Activated naive CD4-positive, alpha-beta T cell treated with anti-CD3 and anti-CD28 coated beads, Interleukin-2, amount 50 U/mL, for 16 hours (primary cell): Measurements from ENCODE around the gene BICD1.
"Not testable (repeated sequence)": the region's sequence is repeated elsewhere in the genome, so short reads cannot be mapped to it uniquely, and the experiment has no call there.

Experiments
- DNase-seq: peaks from one replicate; pipeline ENCODE4 v3.0.0-alpha.2; 2020

The BICD1 gene

GRCh38 chr12:32196250-32197198 lies 89.9 kb downstream of the BICD1 start:
- no peak for DNase-seq

DNA sequence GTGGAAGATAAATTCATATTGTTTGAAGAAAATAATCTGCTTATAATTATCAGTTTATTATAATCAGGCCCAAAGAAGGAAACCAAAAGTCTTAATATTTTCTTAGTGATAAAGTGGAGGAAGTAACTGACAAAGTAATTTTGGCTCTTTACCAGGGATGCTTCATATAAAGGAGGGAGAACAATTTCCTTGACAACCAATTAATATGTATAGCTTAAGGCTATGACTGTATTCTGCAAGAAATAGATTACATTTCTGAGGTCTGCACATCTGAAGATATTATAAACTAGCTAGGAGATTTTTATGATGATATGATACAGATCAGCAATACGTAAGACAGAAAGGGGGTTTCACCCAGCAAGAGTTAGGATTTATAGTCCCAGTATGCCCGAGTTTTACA lies 90.8 kb downstream of the BICD1 start:
- DNase-seq, result no peak

GRCh38 chr12:32198555-32198954 lies 91.9 kb downstream of the BICD1 start:
- no peak for DNase-seq

- no peak for DNase-seq
Measured at GRCh38 chr12:32201096-32201495, 94.4 kb downstream of the BICD1 start.

DNA sequence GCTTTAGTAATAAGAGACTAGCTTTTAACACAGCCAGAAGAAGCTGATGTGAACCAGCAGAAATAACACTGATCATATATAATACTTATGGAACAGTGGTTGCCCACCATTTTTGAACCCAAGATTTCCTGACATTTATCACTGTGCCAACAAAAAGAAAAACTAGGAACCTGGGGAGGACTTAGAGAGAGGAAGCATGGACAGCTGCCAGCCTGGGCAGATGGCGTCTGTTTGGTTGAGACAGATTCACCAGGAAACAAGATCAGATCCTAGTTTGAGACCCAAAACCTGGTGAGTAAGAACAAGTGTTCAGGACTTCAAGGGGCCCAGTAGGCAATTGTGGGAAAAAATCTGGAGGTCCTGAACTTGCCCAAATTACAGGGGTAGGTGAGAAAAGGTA lies 95.3 kb downstream of the BICD1 start:
- no peak for DNase-seq

DNA sequence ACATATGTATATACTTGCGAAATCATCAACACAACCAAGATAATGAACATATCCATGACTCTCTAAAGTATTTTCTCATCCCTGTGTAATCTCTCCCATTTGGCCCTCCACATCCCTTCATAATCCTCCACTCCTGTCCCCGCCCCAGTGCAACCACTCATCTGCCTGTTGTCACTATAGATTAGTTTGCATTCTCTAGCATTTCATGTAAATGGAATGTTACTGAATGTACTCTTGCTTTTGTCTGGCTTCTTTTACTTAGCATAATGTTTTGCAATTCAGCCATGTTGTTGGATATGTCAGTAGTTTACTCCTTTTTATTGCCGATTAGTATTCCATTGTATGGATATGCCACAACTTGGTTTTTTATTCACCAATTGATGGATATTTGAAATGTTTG lies 99.1 kb downstream of the BICD1 start:
- no peak for DNase-seq

DNA sequence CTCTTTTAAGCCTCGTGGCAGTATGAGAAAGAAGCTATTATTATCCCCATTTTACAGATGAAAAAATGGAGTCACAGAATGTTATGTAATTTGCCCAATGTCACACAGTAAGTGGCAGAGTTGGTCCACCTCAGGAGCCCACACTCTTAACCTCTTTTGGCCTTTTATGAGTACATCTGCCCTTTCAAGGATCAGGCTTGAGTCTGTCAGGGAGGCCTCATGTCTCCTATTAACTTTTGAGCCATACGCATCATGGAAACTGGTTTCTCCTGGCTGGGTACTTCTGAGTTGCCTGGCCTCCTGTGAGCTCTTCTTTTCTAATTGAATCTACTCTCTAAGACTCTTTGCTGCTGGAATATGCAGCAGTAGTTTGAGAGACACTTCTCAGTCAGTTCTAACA lies 101.7 kb downstream of the BICD1 start:
- DNase-seq, result no peak

DNA sequence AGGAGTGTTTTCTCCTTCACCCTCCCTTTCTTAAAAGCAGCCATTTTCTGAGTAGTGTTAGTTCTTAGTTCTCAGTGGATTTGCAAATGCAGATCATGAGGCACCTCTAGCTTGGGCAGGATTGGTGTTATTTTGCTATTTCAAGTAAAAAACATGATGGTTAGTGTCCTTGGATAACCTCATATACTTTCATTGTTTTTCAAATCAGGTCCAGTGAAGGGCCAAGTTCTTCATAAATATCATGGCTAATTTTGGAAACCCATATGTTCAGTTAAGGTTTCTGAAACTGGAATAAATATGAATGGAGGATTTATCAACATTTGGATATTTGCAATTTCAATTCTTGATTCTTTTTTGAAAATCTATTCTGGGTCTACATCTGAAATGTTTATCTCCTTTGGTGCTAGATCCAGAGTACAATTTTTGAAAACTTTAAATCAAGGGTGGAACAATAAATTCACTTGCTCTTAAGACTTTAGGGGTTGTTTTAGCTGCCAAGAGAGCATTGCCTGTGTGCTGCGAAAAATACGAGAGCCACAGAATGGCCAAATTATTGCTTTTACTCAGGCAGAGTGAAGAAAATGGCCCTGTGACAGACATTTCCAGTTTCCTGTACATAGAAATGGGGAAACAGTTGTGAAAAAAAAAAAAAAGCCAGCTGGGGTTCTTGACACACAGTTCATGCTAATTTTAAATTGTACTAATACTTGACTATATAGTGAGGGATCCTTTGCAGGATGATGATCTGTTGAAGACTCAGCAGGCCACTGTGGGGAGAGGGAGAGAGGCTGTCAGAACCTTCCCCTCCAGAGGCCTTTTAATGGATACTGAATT lies 104.6 kb downstream of the BICD1 start:
- no peak for DNase-seq

DNA sequence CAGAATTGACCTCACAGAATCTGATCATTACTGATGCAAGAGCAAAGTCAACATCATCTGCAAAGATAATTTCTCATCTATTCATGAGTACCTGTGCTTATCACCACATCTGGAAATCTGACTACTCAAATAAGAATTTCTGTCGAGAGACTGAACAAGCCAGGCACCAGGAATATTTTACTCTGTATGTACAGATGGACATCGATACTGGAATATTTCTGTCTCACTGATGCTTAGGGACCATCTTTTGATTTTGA lies 105.2 kb downstream of the BICD1 start:
- DNase-seq, result no peak

GRCh38 chr12:32214723-32215122 lies 108.1 kb downstream of the BICD1 start:
- DNase-seq, result no peak

DNA sequence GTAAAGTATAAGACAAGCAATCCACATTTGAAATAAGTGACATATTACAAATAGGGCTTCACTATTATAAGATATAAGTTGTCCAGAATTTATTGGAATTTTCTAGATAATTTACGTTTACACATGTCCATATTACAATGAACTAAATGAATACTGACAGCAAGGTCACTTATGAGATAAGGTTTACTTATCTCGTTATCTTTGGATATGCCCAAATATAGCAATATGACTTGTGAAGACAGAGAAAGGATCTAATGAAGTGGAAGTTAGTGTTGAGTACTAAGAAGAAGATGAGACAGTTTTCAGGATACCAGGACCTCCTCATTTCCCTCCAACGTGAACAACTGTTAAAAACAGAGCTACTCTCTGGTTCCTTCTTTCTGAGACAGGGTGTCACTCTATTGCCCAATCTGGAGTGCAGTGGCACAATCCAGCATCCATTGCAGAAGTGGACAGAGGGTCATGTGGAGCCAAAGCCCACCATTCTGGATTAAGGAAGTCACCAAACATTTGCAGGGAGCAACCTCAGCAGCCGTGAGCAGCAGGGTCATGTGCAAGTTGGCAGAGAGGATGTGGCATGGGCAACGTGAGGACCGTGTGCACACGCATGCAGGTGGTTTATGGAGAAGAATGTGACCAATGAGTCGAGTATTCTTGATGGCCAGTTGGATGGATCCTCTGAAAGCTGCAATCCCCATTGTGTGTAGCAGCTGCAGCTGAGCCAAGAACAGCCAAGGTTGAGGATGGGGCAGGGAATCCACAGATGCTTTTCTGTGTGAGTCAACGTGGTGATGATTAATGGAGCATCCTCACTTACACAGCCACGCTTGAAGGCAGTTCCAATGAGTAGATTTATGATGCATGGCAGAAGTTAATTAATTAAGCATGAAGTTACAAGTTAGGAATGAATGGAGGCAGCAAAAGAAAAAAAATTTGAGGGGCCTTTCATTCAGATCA lies 111.0 kb downstream of the BICD1 start:
- DNase-seq, result no peak

DNA sequence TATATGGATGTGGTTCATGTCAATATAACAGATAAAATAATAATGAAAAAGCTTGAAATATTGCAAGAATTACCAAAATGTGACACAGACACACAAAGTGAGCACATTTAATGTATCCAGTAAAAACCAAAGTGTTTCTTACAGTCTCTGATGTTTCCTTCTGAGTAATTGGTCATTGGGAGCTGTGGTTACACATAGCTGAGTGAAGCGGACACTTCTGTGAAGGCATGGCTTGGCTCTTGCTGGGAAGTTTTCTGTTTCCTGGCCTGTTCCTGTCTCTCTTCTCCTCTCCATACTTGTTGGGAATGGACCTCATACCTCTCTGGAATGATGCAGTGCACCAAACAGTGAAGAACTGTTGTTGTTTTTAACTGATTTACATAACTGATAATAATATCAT lies 117.3 kb downstream of the BICD1 start:
- no peak for DNase-seq

DNA sequence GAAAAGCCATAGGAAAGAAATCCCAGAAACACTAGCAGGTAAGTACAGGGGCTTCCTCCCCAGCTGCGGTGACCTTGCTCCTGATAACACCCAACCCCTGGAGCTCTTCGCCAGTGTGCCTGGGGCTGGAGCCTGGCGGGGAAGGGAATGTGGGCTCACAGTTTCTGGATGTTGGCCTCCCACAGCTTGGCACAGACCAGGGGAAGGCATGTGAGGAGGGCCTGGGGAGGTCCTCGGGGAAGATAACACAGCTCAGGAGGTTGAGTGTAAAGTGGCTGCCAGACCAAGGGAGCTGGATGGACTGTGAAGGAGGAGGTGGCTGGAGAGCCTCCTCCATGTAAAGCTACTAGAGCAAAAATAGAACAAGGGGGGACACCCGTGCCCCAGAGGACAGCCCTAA lies 120.1 kb downstream of the BICD1 start:
- no peak for DNase-seq

DNA sequence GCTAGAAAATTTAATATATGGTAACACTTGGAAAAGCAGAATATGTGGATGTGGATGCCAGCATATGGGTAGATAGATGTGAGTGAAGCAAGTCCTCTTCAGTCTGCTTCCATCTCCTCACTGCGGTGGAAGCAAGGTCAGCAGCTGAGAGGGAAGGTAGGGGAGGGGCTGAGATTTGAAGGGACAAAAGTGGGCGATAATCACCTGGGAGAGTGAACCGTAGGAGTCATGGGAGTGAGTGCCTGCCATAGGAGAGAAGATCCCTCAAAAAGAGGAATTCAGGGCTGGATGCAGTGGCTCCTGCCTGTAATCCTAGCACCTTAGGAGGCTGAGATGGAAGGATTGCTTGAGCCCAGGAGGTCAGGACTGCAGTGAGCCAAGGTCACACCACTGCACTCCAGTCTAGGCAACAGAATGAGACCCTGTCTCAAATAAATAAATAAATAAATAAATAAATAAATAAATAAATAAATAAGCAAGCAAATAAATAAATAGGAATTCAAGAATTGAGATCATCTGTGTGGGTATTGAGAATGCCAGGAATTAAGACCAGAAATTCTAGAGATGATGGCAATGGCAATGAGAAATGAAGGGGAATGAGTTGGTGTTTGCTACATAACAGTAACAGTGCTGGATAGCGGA lies 123.4 kb downstream of the BICD1 start:
- no peak for DNase-seq

- DNase-seq, result no peak
Measured at GRCh38 chr12:32230613-32230993, 124.0 kb downstream of the BICD1 start.

DNA sequence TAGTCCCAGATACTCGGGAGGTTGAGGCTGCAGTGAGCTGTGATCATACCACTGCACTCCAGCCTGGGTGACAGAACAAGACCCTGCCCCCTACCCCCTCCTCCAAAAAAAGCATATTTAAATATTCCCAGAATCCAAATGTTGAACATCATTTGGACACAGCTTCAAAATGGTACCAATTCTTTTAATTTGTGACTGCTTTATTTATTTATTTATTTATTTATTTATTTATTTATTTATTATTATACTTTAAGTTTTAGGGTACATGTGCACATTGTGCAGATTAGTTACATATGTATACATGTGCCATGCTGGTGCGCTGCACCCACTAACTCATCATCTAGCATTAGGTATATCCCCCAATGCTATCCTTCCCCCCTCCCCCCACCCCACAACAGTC lies 124.7 kb downstream of the BICD1 start:
- DNase-seq, result not testable (repeated sequence)

DNA sequence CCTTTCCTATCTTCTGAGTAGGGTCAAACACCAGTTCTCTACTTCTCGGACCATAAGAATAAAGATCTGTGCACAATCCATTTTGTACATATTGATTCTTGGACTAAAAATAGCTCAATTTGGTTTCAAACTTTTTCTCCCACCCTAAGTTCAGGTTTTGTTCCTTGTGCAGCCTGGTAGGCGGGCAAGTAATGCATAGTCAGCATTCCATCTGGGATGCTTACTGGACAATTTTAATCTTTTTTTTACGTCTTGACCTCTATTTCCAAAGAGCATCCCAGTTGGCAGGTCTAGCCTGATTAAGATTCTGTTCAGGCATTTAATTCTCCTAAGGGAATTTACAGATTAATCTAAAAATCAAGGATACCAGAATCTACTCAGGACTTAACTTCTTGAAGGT lies 126.9 kb downstream of the BICD1 start:
- no peak for DNase-seq

DNA sequence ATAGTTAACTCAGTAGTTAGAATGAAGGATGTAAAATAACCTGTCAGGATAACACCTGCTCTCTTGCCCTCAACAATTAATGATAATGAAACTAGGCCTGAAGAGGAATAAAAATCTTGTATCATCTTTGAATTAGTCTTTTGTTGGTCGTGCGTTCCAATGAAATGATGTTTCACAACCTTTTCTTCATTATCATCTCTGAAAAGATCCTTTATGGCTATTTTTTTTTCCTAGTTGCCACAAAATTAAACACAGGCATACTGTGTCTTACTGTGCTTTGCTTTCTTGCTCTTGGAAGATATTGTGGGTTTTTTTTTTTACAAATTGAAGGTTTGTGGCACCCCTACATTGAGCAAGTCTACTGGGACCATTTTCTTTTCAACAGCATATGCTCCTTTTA lies 128.6 kb downstream of the BICD1 start:
- DNase-seq, result no peak

DNA sequence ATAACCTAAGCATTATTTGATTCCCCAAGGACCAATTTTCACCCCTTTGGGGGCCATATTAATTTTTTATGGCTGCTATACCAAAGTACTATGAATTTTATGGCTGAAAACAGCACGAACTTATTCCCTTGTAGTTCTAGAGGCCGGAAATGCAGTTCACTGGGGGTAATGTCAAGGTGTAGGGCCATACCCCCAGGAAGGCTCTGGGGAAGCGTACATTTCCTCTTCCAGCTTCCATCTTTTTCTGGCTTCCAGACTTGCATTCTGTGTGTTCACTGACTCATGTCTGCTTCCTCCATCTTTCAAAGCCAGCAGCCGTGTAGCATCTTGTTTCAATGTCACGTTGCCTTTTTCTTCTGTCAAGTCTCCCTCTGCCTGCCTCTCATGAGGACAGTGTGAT lies 133.5 kb downstream of the BICD1 start:
- no peak for DNase-seq

- no peak for DNase-seq
Measured at GRCh38 chr12:32240831-32241230, 134.2 kb downstream of the BICD1 start.

GRCh38 chr12:32242641-32243040 lies 136.0 kb downstream of the BICD1 start:
- no peak for DNase-seq

- no peak for DNase-seq
Measured at GRCh38 chr12:32248441-32249140, 141.9 kb downstream of the BICD1 start.
